ENCODE results near the gene SLC9A5.

Gene SLC9A5

GRCh38 chr16:67216612-67217490 is 31.9 kb upstream of the SLC9A5 start:
- peak; percentile 94 for DNase-seq

- no peak for DNase-seq
Measured at GRCh38 chr16:67223992-67224391, 24.8 kb upstream of the SLC9A5 start.

- no peak for DNase-seq
Measured at GRCh38 chr16:67226295-67226803, 22.4 kb upstream of the SLC9A5 start.

- DNase-seq = peak; percentile 99
Measured at GRCh38 chr16:67226804-67227566, 21.8 kb upstream of the SLC9A5 start, which contains the start of gene TMEM208. Gene TMEM208 (plus strand): TSS chr16:67227130. CDS start chr16:67227219, 89 bp downstream.

- no peak for DNase-seq
Measured at GRCh38 chr16:67227567-67227921, 21.2 kb upstream of the SLC9A5 start.

- no peak for DNase-seq
Measured at GRCh38 chr16:67228034-67228785, 20.6 kb upstream of the SLC9A5 start.

GRCh38 chr16:67228905-67229304 is 19.9 kb upstream of the SLC9A5 start:
- no peak for DNase-seq

GRCh38 chr16:67229906-67230808 is 18.6 kb upstream of the SLC9A5 start:
- no peak for DNase-seq

GRCh38 chr16:67230809-67231660 is 17.7 kb upstream of the SLC9A5 start:
- DNase-seq = no peak

GRCh38 chr16:67233596-67233995 is 15.2 kb upstream of the SLC9A5 start:
- DNase-seq = no peak

GRCh38 chr16:67234180-67234597 is 14.6 kb upstream of the SLC9A5 start:
- no peak for DNase-seq

GRCh38 chr16:67235816-67236562 is 12.8 kb upstream of the SLC9A5 start:
- peak; percentile 87 for DNase-seq

- DNase-seq = peak; percentile 91
Measured at GRCh38 chr16:67236563-67237395, 12.0 kb upstream of the SLC9A5 start.

- no peak for DNase-seq
Measured at GRCh38 chr16:67237396-67238277, 11.1 kb upstream of the SLC9A5 start.

GRCh38 chr16:67238278-67238575 is 10.6 kb upstream of the SLC9A5 start:
- DNase-seq = no peak

- no peak for DNase-seq
Measured at GRCh38 chr16:67238806-67239470, 9.8 kb upstream of the SLC9A5 start.

- DNase-seq = peak; percentile 37
Measured at GRCh38 chr16:67240506-67240905, 8.3 kb upstream of the SLC9A5 start.

Measured in hematopoietic multipotent progenitor cell treated with erythropoietin and hydrocortisone succinate and interleukin-3 and kit ligand, for 6 days (in vitro differentiated cells).